Peyer's patch (tissue), 4 donors: ENCODE results near the gene LTBP2. TPM values are rescaled to one million over a fixed set of nuclear protein-coding genes. Genes with fewer than 3 reads are reported as not detected.

ENCODE experiments used
- DNase-seq, 3 donors: peaks; one replicate each; pipeline ENCODE4 v3.0.0-alpha.2; 2017 to 2019
- H3K27ac ChIP-seq, 4 donors: fragments of 200-600 bp; sonication (generic); one replicate each; pipeline ENCODE4 v1.5.1; 2016 to 2019
- H3K27me3 ChIP-seq, 2 donors: fragments of 200-600 bp; sonication (generic); one replicate each; pipeline ENCODE4 v1.5.1; 2019
- H3K36me3 ChIP-seq, 3 donors: fragments of 200-600 bp; sonication (generic); one replicate each; pipeline ENCODE4 v1.5.1; 2016 to 2019
- H3K4me1 ChIP-seq, 4 donors: fragments of 200-600 bp; sonication (generic); one replicate each; pipeline ENCODE4 v1.5.1; 2016 to 2019
- H3K4me3 ChIP-seq, 4 donors: fragments of 200-600 bp; sonication (generic); 1 replicate in 3 of 4; 2 replicates in 1 of 4; pipeline ENCODE4 v1.5.1; 2016 to 2019; ENCODE audit warnings: mild to moderate bottlenecking in 1 of 4
- H3K9me3 ChIP-seq, 4 donors: fragments of 200-600 bp; sonication (generic); one replicate each; pipeline ENCODE4 v1.5.1; 2016 to 2019; ENCODE audit warnings: mild to moderate bottlenecking in 1 of 4
- CTCF ChIP-seq, 6 experiments: fragments of 450-650 bp in 4 of 6; fragments of 200-600 bp in 2 of 6; sonication (generic) in 1 of 6; IDR thresholded peaks; one replicate each; pipeline ENCODE4 v1.5.1; 2017 to 2019; ENCODE audit warnings: antibody characterized with exemption in 6 of 6, mild to moderate bottlenecking in 3 of 6, moderate library complexity in 1 of 6
- POLR2A ChIP-seq, 2 donors: fragments of 450-650 bp; IDR thresholded peaks; one replicate each; pipeline ENCODE4 v1.5.1; 2017; ENCODE audit warnings: antibody characterized with exemption in 2 of 2, mild to moderate bottlenecking in 2 of 2, moderate library complexity in 2 of 2
- total RNA-seq, 4 donors: library from RNA; depleted of rRNA; stranded (reverse); fragments of >200 nt; gene quantifications; one replicate each; pipeline ENCODE4 v1.1.0, GENCODE V29; 2016

LTBP2 gene
- total RNA-seq, 4 donors from 2014 or later, result 10.7 to 34.7 (median 16.0) TPM

GRCh38 chr14:74637178-74637550, 25.1 kb upstream of the LTBP2 start:
- H3K36me3 ChIP-seq, result no peaks in the 10 kb centered on the region
- H3K9me3 ChIP-seq, result no peaks in the 10 kb centered on the region
- no peak overlapping the region for H3K27ac ChIP-seq
- DNase-seq, result peak in 1 of 3 donors; percentile 22
- TF ChIP-seq CTCF (IDR thresholded peaks at IDR 0.05) (no peak), POLR2A (IDR thresholded peaks at IDR 0.05) (no peak)
- no peaks in the 10 kb centered on the region for H3K27me3 ChIP-seq
- no peaks in the 10 kb centered on the region for H3K4me1 ChIP-seq
- H3K4me3 ChIP-seq, result no peak overlapping the region

- no peaks in the 10 kb centered on the region for H3K4me1 ChIP-seq
- no peak overlapping the region for H3K27ac ChIP-seq
- no peaks in the 10 kb centered on the region for H3K27me3 ChIP-seq
- peak in 1 of 3 donors; percentile 15 for DNase-seq
- H3K36me3 ChIP-seq, result no peaks in the 10 kb centered on the region
- TF ChIP-seq CTCF (IDR thresholded peaks at IDR 0.05) (no peak), POLR2A (IDR thresholded peaks at IDR 0.05) (no peak)
- H3K4me3 ChIP-seq, result no peak overlapping the region
- no peaks in the 10 kb centered on the region for H3K9me3 ChIP-seq
Measured at GRCh38 chr14:74636424-74637177, 24.6 kb upstream of the LTBP2 start.

GRCh38 chr14:74635847-74636246, 23.8 kb upstream of the LTBP2 start:
- no peak for TF ChIP-seq CTCF (IDR thresholded peaks at IDR 0.05)
- no peak for TF ChIP-seq POLR2A (IDR thresholded peaks at IDR 0.05)

GRCh38 chr14:74634964-74635363, 22.9 kb upstream of the LTBP2 start:
- TF ChIP-seq CTCF (IDR thresholded peaks at IDR 0.05), result no peak
- TF ChIP-seq POLR2A (IDR thresholded peaks at IDR 0.05), result no peak
- no peak overlapping the region for H3K4me3 ChIP-seq
- H3K4me1 ChIP-seq, result no peaks in the 10 kb centered on the region
- no peak for DNase-seq
- no peaks in the 10 kb centered on the region for H3K36me3 ChIP-seq
- H3K27me3 ChIP-seq, result no peaks in the 10 kb centered on the region
- H3K27ac ChIP-seq, result no peak overlapping the region
- H3K9me3 ChIP-seq, result no peaks in the 10 kb centered on the region

More at GRCh38 chr14:74635847-74636246, 23.8 kb upstream of the LTBP2 start:
- no peaks in the 10 kb centered on the region for H3K36me3 ChIP-seq
- no peak overlapping the region for H3K27ac ChIP-seq
- no peaks in the 10 kb centered on the region for H3K4me1 ChIP-seq
- DNase-seq, result no peak
- H3K9me3 ChIP-seq, result no peaks in the 10 kb centered on the region
- no peaks in the 10 kb centered on the region for H3K27me3 ChIP-seq
- no peak overlapping the region for H3K4me3 ChIP-seq

- TF ChIP-seq CTCF (IDR thresholded peaks at IDR 0.05) (no peak), POLR2A (IDR thresholded peaks at IDR 0.05) (no peak)
- H3K9me3 ChIP-seq, result no peaks in the 10 kb centered on the region
- peak in 1 of 3 donors; percentile 5 for DNase-seq
- no peak overlapping the region for H3K4me3 ChIP-seq
- no peaks in the 10 kb centered on the region for H3K27me3 ChIP-seq
- no peaks in the 10 kb centered on the region for H3K4me1 ChIP-seq
- H3K27ac ChIP-seq, result no peak overlapping the region
- no peaks in the 10 kb centered on the region for H3K36me3 ChIP-seq
Measured at GRCh38 chr14:74634481-74634880, 22.4 kb upstream of the LTBP2 start.
